Measurements from ENCODE around the gene EFEMP2.
A peak's percentile ranks its signal among the peaks of the same experiment; 100 is the strongest.

DNA sequence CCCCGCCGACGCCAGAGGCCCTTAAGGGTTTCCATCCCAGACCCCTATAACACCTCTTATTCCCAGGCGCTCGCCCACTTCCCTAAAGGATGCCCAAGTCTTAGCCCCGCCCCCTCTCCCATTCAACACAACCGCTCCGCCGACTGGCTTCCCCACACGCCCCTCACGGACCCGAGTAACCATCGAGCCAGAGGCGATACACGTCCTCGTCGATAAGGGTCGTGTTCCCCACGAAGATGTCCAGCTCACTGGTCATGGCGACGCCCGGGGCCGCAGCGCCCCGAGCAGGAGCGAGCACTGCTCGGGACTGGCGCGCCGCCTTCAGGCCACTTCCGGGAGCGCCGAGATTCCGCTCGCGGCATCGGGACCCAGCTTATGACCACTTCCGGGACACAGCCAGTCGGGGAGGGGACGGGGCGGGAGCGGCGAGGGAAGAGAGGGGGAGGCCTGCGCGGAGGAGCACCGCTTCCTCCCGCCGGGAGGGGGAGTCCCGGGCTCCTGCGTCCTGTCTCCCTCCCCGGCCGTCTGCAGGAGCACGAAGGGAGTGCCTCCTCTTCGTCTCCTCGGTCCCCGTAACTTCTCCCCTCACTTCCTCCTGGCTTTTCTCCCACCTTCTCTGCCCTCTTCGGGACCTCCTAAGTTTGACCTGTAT is 15.7 kb upstream of the EFEMP2 start, which contains the start of gene FIBP:
- TF ChIP-seq TARDBP (IDR thresholded peaks at IDR 0.05) (no peak), BHLHE40 (IDR thresholded peaks at IDR 0.05; ENCODE audit: borderline replicate concordance) (no peak), L3MBTL2 (conservative IDR thresholded peaks at IDR 0.05) (peak; percentile 86), FOXK2 (IDR thresholded peaks at IDR 0.05) (no peak), FOXA1 (IDR thresholded peaks at IDR 0.05) (no peak)

All from HEK293T (cell line).